Mesothelial cell of epicardium (in vitro differentiated cells): ENCODE results near the gene ICA1L. TPM values are rescaled to one million over a fixed set of nuclear protein-coding genes. Genes with fewer than 3 reads are reported as not detected.
"Not testable (repeated sequence)": the region's sequence is repeated elsewhere in the genome, so short reads cannot be mapped to it uniquely, and the experiment has no call there.

Experiments
- DNase-seq, 2 experiments: peaks; one replicate each; pipeline ENCODE4 v3.0.0; 2021; ENCODE audit warnings: low spot score in 2 of 2; ENCODE audit not compliant: unreplicated experiment in 2 of 2
- H3K27ac Mint-ChIP-seq: 2 replicates; pipeline ENCODE4 v1.8.0; 2021; ENCODE audit warnings: mixed read lengths
- H3K27me3 Mint-ChIP-seq: 2 replicates; pipeline ENCODE4 v1.8.0; 2021; ENCODE audit warnings: low read depth, mixed read lengths
- H3K36me3 Mint-ChIP-seq: 2 replicates; pipeline ENCODE4 v1.8.0; 2021; ENCODE audit warnings: mixed read lengths
- H3K4me1 Mint-ChIP-seq: 2 replicates; pipeline ENCODE4 v1.8.0; 2021; ENCODE audit warnings: mixed read lengths
- H3K4me3 Mint-ChIP-seq: 2 replicates; pipeline ENCODE4 v1.8.0; 2021; ENCODE audit warnings: mild to moderate bottlenecking, moderate library complexity, mixed read lengths
- H3K9me3 Mint-ChIP-seq: 2 replicates; pipeline ENCODE4 v1.8.0; 2021; ENCODE audit warnings: mixed read lengths
- CTCF ChIP-seq: fragments of 200-600 bp; sonication (generic); IDR thresholded peaks from one replicate; pipeline ENCODE4 v1.5.0; 2021; ENCODE audit warnings: antibody characterized with exemption; ENCODE audit not compliant: unreplicated experiment
- total RNA-seq: library from RNA; stranded (reverse); gene quantifications from 3 replicates; pipeline ENCODE4 v1.2.1, GENCODE V29; 2021

Gene ICA1L
- total RNA-seq, 1 donor from 2014 or later = 11.8 TPM

GRCh38 chr2:202910698-202911097, 39.1 kb upstream of the ICA1L start:
- Mint-ChIP-seq H3K27me3 (no peaks in the 10 kb centered on the region), H3K4me3 (peak overlapping the region; percentile 96), H3K4me1 (peaks cover 20% of the 10 kb centered on the region), H3K27ac (peak overlapping the region; percentile 59), H3K36me3 (peaks cover 8% of the 10 kb centered on the region), H3K9me3 (peaks cover 1% of the 10 kb centered on the region)
- DNase-seq = no peak
- no peak for TF ChIP-seq CTCF

GRCh38 chr2:202910250-202910649, 38.7 kb upstream of the ICA1L start:
- not testable (repeated sequence) for H3K27me3 Mint-ChIP-seq

GRCh38 chr2:202909394-202910192, 38.0 kb upstream of the ICA1L start:
- H3K36me3 Mint-ChIP-seq = peaks cover 17% of the 10 kb centered on the region

More at GRCh38 chr2:202910250-202910649, 38.7 kb upstream of the ICA1L start:
- Mint-ChIP-seq H3K4me1 (peaks cover 20% of the 10 kb centered on the region), H3K4me3 (peak overlapping the region; percentile 96), H3K36me3 (peaks cover 13% of the 10 kb centered on the region), H3K27ac (peak overlapping the region; percentile 59)
- not testable (repeated sequence) for H3K9me3 Mint-ChIP-seq, DNase-seq

GRCh38 chr2:202908186-202908585, 36.6 kb upstream of the ICA1L start:
- no peak for DNase-seq
- no peaks in the 10 kb centered on the region for H3K27me3 Mint-ChIP-seq
- no peak for TF ChIP-seq CTCF
- no peak overlapping the region for H3K4me3 Mint-ChIP-seq
- H3K4me1 Mint-ChIP-seq = peaks cover 19% of the 10 kb centered on the region
- peaks cover 18% of the 10 kb centered on the region for H3K9me3 Mint-ChIP-seq
- H3K27ac Mint-ChIP-seq = no peak overlapping the region
- H3K36me3 Mint-ChIP-seq = peaks cover 26% of the 10 kb centered on the region

More at GRCh38 chr2:202909394-202910192, 38.0 kb upstream of the ICA1L start:
- DNase-seq = no peak
- Mint-ChIP-seq H3K4me1 (peaks cover 20% of the 10 kb centered on the region), H3K27ac (peak overlapping the region; percentile 47), H3K9me3 (peaks cover 10% of the 10 kb centered on the region), H3K4me3 (peak overlapping the region; percentile 96), H3K27me3 (no peaks in the 10 kb centered on the region)
- no peak for TF ChIP-seq CTCF

GRCh38 chr2:202905507-202905906, 33.9 kb upstream of the ICA1L start:
- peaks cover 14% of the 10 kb centered on the region for H3K4me1 Mint-ChIP-seq
- not testable (repeated sequence) for H3K4me3 Mint-ChIP-seq, DNase-seq, H3K27ac Mint-ChIP-seq, H3K27me3 Mint-ChIP-seq
- H3K36me3 Mint-ChIP-seq = peaks cover 26% of the 10 kb centered on the region
- H3K9me3 Mint-ChIP-seq = peaks cover 18% of the 10 kb centered on the region

GRCh38 chr2:202885190-202885589, 13.6 kb upstream of the ICA1L start:
- TF ChIP-seq CTCF = no peak
- no peak overlapping the region for H3K4me3 Mint-ChIP-seq
- DNase-seq = no peak
- no peaks in the 10 kb centered on the region for H3K4me1 Mint-ChIP-seq
- no peak overlapping the region for H3K27ac Mint-ChIP-seq
- no peaks in the 10 kb centered on the region for H3K9me3 Mint-ChIP-seq
- peaks cover 40% of the 10 kb centered on the region for H3K36me3 Mint-ChIP-seq
- H3K27me3 Mint-ChIP-seq = no peaks in the 10 kb centered on the region
